ENCODE data around the gene CCSER1. TPM values are rescaled to one million over a fixed set of nuclear protein-coding genes. Genes with fewer than 3 reads are reported as not detected.

The CCSER1 gene
- total and polyA plus RNA-seq, 2 experiments from 2014 or later, result not detected

- H3K9ac ChIP-seq, result no peak overlapping the region
- TF ChIP-seq EZH2 (IDR thresholded peaks at IDR 0.05; ENCODE audit: insufficient read depth, poor library complexity, severe bottlenecking) (no peak), EZH2phosphoT487 (IDR thresholded peaks at IDR 0.05; ENCODE audit: insufficient read depth, low read depth) (no peak)
- H3K9me2 ChIP-seq (ENCODE audit: insufficient read depth), result no peaks in the 10 kb centered on the region
- no peaks in the 10 kb centered on the region for H3K9me3 ChIP-seq (ENCODE audit: low read depth)
- H3K27ac ChIP-seq, result no peak overlapping the region
- H3F3A ChIP-seq (ENCODE audit: insufficient read depth), result no peaks in the 10 kb centered on the region
- no peak overlapping the region for H2AFZ ChIP-seq
- H3K4me3 ChIP-seq, result no peak overlapping the region
- H3K79me2 ChIP-seq (ENCODE audit: insufficient read depth), result no peaks in the 10 kb centered on the region
- no peaks in the 10 kb centered on the region for H4K20me1 ChIP-seq (ENCODE audit: insufficient read depth)
- 24 to 28% methylated on average over 4 of the region's 4 CpGs for WGBS, 2 experiments (ENCODE audit: low coverage in 1 of 2, low lambda C conversion rate in 2 of 2, missing lambda C conversion rate in 2 of 2)
- H3K27me3 ChIP-seq (replicated peaks; ENCODE audit: insufficient read depth), result peaks cover 33% of the 10 kb centered on the region
- no peak overlapping the region for H3K4me2 ChIP-seq (ENCODE audit: unreplicated experiment)
- in situ Hi-C loops (cut with MboI), result no loop called here
- no peak for DNase-seq
- H3K4me1 ChIP-seq (ENCODE audit: insufficient read depth), result no peaks in the 10 kb centered on the region
- H3K36me3 ChIP-seq (ENCODE audit: low read depth), result no peaks in the 10 kb centered on the region
These were observed 1.8 kb downstream of the CCSER1 start for GRCh38 chr4:90128961-90129495.

GRCh38 chr4:90130076-90130475, 2.9 kb downstream of the CCSER1 start:
- Histone ChIP-seq H3K9me3 (ENCODE audit: low read depth) (no peaks in the 10 kb centered on the region), H2AFZ (no peak overlapping the region), H3K79me2 (ENCODE audit: insufficient read depth) (no peaks in the 10 kb centered on the region), H3K27ac (no peak overlapping the region), H3K4me2 (ENCODE audit: unreplicated experiment) (no peak overlapping the region), H3K9ac (no peak overlapping the region), H3K9me2 (ENCODE audit: insufficient read depth) (no peaks in the 10 kb centered on the region), H4K20me1 (ENCODE audit: insufficient read depth) (no peaks in the 10 kb centered on the region), H3F3A (ENCODE audit: insufficient read depth) (no peaks in the 10 kb centered on the region), H3K36me3 (ENCODE audit: low read depth) (no peaks in the 10 kb centered on the region), H3K4me1 (ENCODE audit: insufficient read depth) (no peaks in the 10 kb centered on the region), H3K4me3 (no peak overlapping the region), H3K27me3 (replicated peaks; ENCODE audit: insufficient read depth) (peaks cover 33% of the 10 kb centered on the region)
- in situ Hi-C loops (cut with MboI), result no loop called here
- TF ChIP-seq EZH2phosphoT487 (IDR thresholded peaks at IDR 0.05; ENCODE audit: insufficient read depth, low read depth) (no peak), EZH2 (IDR thresholded peaks at IDR 0.05; ENCODE audit: insufficient read depth, poor library complexity, severe bottlenecking) (no peak)
- 25 to 34% methylated on average over 5 of the region's 5 CpGs for WGBS, 2 experiments (ENCODE audit: low coverage in 1 of 2, low lambda C conversion rate in 2 of 2, missing lambda C conversion rate in 2 of 2)
- DNase-seq, result no peak

- no peak overlapping the region for H3K4me3 ChIP-seq
- H3K36me3 ChIP-seq (ENCODE audit: low read depth), result no peaks in the 10 kb centered on the region
- H4K20me1 ChIP-seq (ENCODE audit: insufficient read depth), result no peaks in the 10 kb centered on the region
- no peaks in the 10 kb centered on the region for H3K4me1 ChIP-seq (ENCODE audit: insufficient read depth)
- H3K9me2 ChIP-seq (ENCODE audit: insufficient read depth), result no peaks in the 10 kb centered on the region
- no peaks in the 10 kb centered on the region for H3F3A ChIP-seq (ENCODE audit: insufficient read depth)
- TF ChIP-seq EZH2 (IDR thresholded peaks at IDR 0.05; ENCODE audit: insufficient read depth, poor library complexity, severe bottlenecking) (no peak), EZH2phosphoT487 (IDR thresholded peaks at IDR 0.05; ENCODE audit: insufficient read depth, low read depth) (no peak)
- no peaks in the 10 kb centered on the region for H3K27me3 ChIP-seq (replicated peaks; ENCODE audit: insufficient read depth)
- H3K9me3 ChIP-seq (ENCODE audit: low read depth), result no peaks in the 10 kb centered on the region
- in situ Hi-C loops (cut with MboI), result no loop called here
- H3K9ac ChIP-seq, result no peak overlapping the region
- DNase-seq, result no peak
- WGBS, 2 experiments (ENCODE audit: low coverage in 1 of 2, low lambda C conversion rate in 2 of 2, missing lambda C conversion rate in 2 of 2), result 15% methylated on average over 4 of the region's 4 CpGs
- no peaks in the 10 kb centered on the region for H3K79me2 ChIP-seq (ENCODE audit: insufficient read depth)
- H3K4me2 ChIP-seq (ENCODE audit: unreplicated experiment), result no peak overlapping the region
- H2AFZ ChIP-seq, result no peak overlapping the region
- no peak overlapping the region for H3K27ac ChIP-seq
These were observed 10.4 kb downstream of the CCSER1 start for GRCh38 chr4:90137555-90137954.

- Histone ChIP-seq H3K27me3 (replicated peaks; ENCODE audit: insufficient read depth) (no peaks in the 10 kb centered on the region), H3K27ac (no peak overlapping the region), H3K4me1 (ENCODE audit: insufficient read depth) (no peaks in the 10 kb centered on the region), H3K4me2 (ENCODE audit: unreplicated experiment) (no peak overlapping the region), H3K9ac (no peak overlapping the region), H3F3A (ENCODE audit: insufficient read depth) (no peaks in the 10 kb centered on the region), H3K36me3 (ENCODE audit: low read depth) (no peaks in the 10 kb centered on the region), H3K9me2 (ENCODE audit: insufficient read depth) (no peaks in the 10 kb centered on the region), H3K4me3 (no peak overlapping the region), H3K79me2 (ENCODE audit: insufficient read depth) (no peaks in the 10 kb centered on the region), H4K20me1 (ENCODE audit: insufficient read depth) (no peaks in the 10 kb centered on the region), H3K9me3 (ENCODE audit: low read depth) (no peaks in the 10 kb centered on the region), H2AFZ (no peak overlapping the region)
- DNase-seq, result no peak
- no peak for TF ChIP-seq EZH2 (IDR thresholded peaks at IDR 0.05; ENCODE audit: insufficient read depth, poor library complexity, severe bottlenecking)
- no peak for TF ChIP-seq EZH2phosphoT487 (IDR thresholded peaks at IDR 0.05; ENCODE audit: insufficient read depth, low read depth)
- WGBS, 2 experiments (ENCODE audit: low coverage in 1 of 2, low lambda C conversion rate in 2 of 2, missing lambda C conversion rate in 2 of 2), result 0 to 4% methylated on average over 1 of the region's 1 CpG
- in situ Hi-C loops (cut with MboI), result no loop called here
These were observed 14.9 kb downstream of the CCSER1 start for GRCh38 chr4:90142081-90142480.

- Histone ChIP-seq H3K9me3 (ENCODE audit: low read depth) (no peaks in the 10 kb centered on the region), H2AFZ (no peak overlapping the region), H3K9me2 (ENCODE audit: insufficient read depth) (no peaks in the 10 kb centered on the region), H3K79me2 (ENCODE audit: insufficient read depth) (no peaks in the 10 kb centered on the region), H3K27ac (no peak overlapping the region), H3K4me2 (ENCODE audit: unreplicated experiment) (no peak overlapping the region), H3K36me3 (ENCODE audit: low read depth) (no peaks in the 10 kb centered on the region), H3K27me3 (replicated peaks; ENCODE audit: insufficient read depth) (no peaks in the 10 kb centered on the region), H3F3A (ENCODE audit: insufficient read depth) (no peaks in the 10 kb centered on the region), H4K20me1 (ENCODE audit: insufficient read depth) (no peaks in the 10 kb centered on the region), H3K4me3 (no peak overlapping the region), H3K9ac (no peak overlapping the region), H3K4me1 (ENCODE audit: insufficient read depth) (no peaks in the 10 kb centered on the region)
- no peak for DNase-seq
- WGBS, 2 experiments (ENCODE audit: low coverage in 1 of 2, low lambda C conversion rate in 2 of 2, missing lambda C conversion rate in 2 of 2), result 9 to 14% methylated on average over 2 of the region's 2 CpGs
- TF ChIP-seq EZH2 (IDR thresholded peaks at IDR 0.05; ENCODE audit: insufficient read depth, poor library complexity, severe bottlenecking) (no peak), EZH2phosphoT487 (IDR thresholded peaks at IDR 0.05; ENCODE audit: insufficient read depth, low read depth) (no peak)
- in situ Hi-C loops (cut with MboI), result no loop called here
These were observed 18.1 kb downstream of the CCSER1 start for GRCh38 chr4:90145319-90145718.

Data from GM23248 (cell line).